Myocyte (in vitro differentiated cells): ENCODE measurements around the gene RHOBTB3. TPM values are rescaled to one million over a fixed set of nuclear protein-coding genes. Genes with fewer than 3 reads are reported as not detected.
"Not testable (repeated sequence)": the region's sequence is repeated elsewhere in the genome, so short reads cannot be mapped to it uniquely, and the experiment has no call there.

Experiments used
- DNase-seq: peaks from one replicate; pipeline ENCODE4 v3.0.0-alpha.2; 2012; ENCODE audit warnings: low read depth
- polyA plus RNA-seq: library from polyadenylated mRNA; unstranded; fragments of >200 nt; gene quantifications from one replicate; pipeline ENCODE4 v1.2.1, GENCODE V29; 2012; ENCODE audit warnings: missing spikeins
- total RNA-seq: library from RNA; depleted of rRNA; stranded (reverse); fragments of >200 nt; gene quantifications from 2 replicates; pipeline ENCODE4 v1.2.3, GENCODE V29; 2014

Gene RHOBTB3
- total RNA-seq = 223 and 309 TPM in 2 replicates
- 45.2 TPM for polyA plus RNA-seq

DNA sequence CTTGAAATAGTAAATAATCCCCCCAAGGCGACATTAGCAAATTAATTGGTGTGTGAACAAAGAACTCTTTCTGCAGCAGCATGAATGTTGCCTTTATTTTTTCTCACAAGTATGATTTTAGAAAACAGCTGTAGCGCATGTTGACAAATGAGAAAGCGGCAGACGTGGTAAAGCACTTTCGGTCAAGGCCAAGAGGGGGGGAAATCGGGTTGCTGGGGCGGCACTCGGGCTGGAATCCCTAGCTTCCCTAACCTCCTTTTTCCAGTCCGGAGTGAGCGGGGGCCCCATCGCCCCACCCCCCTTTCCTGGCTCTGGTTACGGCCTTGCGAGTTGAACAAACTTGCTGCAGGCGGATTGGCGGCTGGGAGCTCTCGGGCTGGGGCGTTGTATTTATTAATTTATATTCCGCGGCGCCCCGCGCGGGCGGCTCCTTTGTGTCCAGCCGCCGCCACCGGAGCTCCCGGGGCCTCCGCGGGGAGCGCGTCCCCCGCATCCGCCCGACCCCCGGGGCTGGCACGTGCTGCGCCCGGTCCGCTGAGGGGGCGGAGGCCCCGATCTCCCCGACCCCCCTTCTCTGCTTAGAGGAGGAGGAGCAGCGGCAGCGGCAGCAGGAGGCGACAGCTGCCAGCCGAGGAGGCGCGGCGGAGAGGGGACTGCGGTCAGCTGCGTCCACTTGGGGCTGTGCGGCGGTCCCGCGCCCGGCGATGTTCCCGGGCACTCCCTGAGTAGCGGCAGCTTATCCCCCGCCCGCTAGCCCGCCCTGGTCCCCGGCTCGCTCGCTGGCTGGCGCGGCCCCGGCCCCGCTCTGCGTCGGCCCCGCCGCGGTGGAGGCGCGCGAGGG, at the start of gene RHOBTB3:
RHOBTB3 (plus strand) TSS at position 607 of the 841 bp plus-strand sequence. CDS start 347 bp downstream, outside the sequence.
- peak; percentile 98 for DNase-seq

- DNase-seq = no peak
These were observed 48.2 kb upstream of the RHOBTB3 start, which contains the start of gene SPATA9 for GRCh38 chr5:95682891-95683290. TSS of gene SPATA9 (minus strand) at chr5:95682991. CDS start at chr5:95682854, 137 bp downstream.

- DNase-seq = no peak
These were observed 46.8 kb upstream of the RHOBTB3 start for GRCh38 chr5:95684361-95684760.

GRCh38 chr5:95686651-95687050, 44.5 kb upstream of the RHOBTB3 start:
- no peak for DNase-seq

- no peak for DNase-seq
These were observed 41.5 kb upstream of the RHOBTB3 start for GRCh38 chr5:95689680-95690079.

GRCh38 chr5:95690333-95690732, 40.8 kb upstream of the RHOBTB3 start:
- DNase-seq = no peak

- no peak for DNase-seq
These were observed 33.1 kb upstream of the RHOBTB3 start for GRCh38 chr5:95697781-95698681.

- no peak for DNase-seq
These were observed 31.8 kb upstream of the RHOBTB3 start for GRCh38 chr5:95699337-95699736.

- no peak for DNase-seq
These were observed 30.1 kb upstream of the RHOBTB3 start for GRCh38 chr5:95701074-95701473.

DNA sequence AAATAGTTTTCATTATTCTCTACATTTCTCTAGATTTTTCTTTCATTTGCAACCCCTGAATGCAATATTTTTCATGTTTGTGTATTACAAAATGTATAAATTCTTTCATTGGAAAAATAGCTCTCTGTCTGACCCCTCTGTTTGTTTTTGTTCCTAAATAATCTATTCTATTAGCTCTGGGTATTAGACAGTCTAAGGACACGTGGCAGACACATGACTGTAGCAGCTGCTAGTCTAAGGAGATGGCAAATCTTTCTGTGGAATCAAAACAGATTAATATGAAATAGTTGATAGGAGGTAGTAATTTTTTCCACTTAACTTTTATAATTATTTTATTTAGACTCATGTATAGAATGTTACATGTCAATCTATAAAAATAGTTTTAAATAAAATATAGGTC, 27.0 kb upstream of the RHOBTB3 start:
- DNase-seq = no peak

DNA sequence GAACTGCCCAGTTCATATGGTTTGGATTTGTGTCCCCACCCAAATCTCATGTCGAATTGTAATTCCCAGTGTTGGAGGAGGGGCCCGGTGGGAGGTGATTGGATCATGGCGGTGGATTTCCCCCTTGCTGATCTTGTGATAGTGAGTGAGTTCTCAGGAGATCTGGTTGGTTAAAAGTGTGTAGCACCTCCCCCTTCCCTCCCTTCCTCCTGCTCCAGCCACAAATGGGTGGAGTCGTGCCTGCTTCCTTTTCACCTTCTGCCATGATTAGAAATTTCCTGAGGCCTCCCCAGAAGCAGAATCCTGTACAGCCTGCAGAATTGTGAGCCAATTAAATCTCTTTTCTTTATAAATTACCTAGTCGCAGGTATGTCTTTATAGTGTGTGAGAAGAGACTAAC, 24.9 kb upstream of the RHOBTB3 start:
- not testable (repeated sequence) for DNase-seq

DNA sequence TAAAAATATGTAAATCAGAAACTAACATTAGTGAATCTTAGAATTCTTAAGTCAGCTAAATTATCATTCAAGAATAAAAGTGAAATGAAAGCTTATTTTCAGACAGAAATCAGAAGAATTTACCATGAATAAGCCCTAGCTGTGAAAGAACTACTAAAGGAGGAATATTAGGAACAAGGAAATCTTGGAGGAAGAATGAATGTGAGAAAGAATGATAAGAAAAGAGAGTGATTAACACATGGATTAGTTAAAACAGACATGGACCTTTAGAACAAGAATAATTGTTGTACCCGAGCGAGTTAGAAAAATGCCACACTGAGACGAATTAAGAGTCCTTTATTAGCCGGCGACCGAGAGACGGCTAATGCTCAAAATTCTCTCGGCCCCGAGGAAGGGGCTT, 24.1 kb upstream of the RHOBTB3 start:
- DNase-seq = no peak

GRCh38 chr5:95707534-95708188, 23.5 kb upstream of the RHOBTB3 start:
- DNase-seq = not testable (repeated sequence)

GRCh38 chr5:95708876-95709275, 22.3 kb upstream of the RHOBTB3 start:
- no peak for DNase-seq

- DNase-seq = peak; percentile 22
These were observed 21.0 kb upstream of the RHOBTB3 start for GRCh38 chr5:95709967-95710650.

GRCh38 chr5:95710651-95711500, 20.3 kb upstream of the RHOBTB3 start:
- DNase-seq = not testable (repeated sequence)

- no peak for DNase-seq
These were observed 19.4 kb upstream of the RHOBTB3 start for GRCh38 chr5:95711501-95712346.

- peak; percentile 91 for DNase-seq
These were observed 18.7 kb upstream of the RHOBTB3 start for GRCh38 chr5:95712347-95712958.
